K562 (cell line): ENCODE data around the gene ARHGAP18. TPM values are rescaled to one million over a fixed set of nuclear protein-coding genes. Genes with fewer than 3 reads are reported as not detected.

Experiments
- ATAC-seq: fragments of 200-7000 bp; cut with Tn5 transposase; 3 replicates; pipeline ENCODE4 v1.9.1; 2020; ENCODE audit warnings: moderate library complexity
- BruUV-seq: library from RNA; stranded (reverse); fragments of 400-500 nt; replicated peaks from 2 replicates; lab custom pipeline; 2021; lab: Mats Ljungman, UMichigan
- CTCF ChIA-PET: fragments of 300-600 bp; formaldehyde crosslinking; extraction: SDS; loops from one replicate; lab custom pipeline; 2021; ENCODE audit warnings: low intra/inter-chr PET ratio; lab: Yijun Ruan, JAX
- POLR2A ChIA-PET: fragments of 300-600, 350-650 bp; sonication (Branson Sonifier 250); formaldehyde crosslinking; extraction: SDS; loops from one replicate; lab custom pipeline; 2021; ENCODE audit warnings: antibody characterized with exemption, inconsistent platforms; lab: Yijun Ruan, JAX
- DNase-seq, 4 experiments: peaks; one replicate each; pipeline versions ENCODE4 v3.0.0 to v3.0.0-alpha.2; 2011 to 2018; ENCODE audit warnings: low spot score in 3 of 4, mixed read lengths in 3 of 4; ENCODE audit errors: extremely low read depth in 1 of 4
- FAIRE-seq: peaks from 2 replicates; lab custom pipeline; 2011; peaks lifted over from hg19 to GRCh38; lab: Jason Lieb, UNC
- H2AFZ ChIP-seq: 2 replicates; pipeline ENCODE4 v1.6.0; 2011; ENCODE audit warnings: low read depth, low read length, control low read depth, inconsistent platforms
- H3K27ac ChIP-seq: fragments of 200-600 bp; 3 replicates; pipeline ENCODE4 v1.8.0; 2011; ENCODE audit warnings: low read depth, mild to moderate bottlenecking, control low read depth, inconsistent platforms, low read length, moderate library complexity, mixed read lengths; ENCODE audit errors: extremely low read depth
- H3K27me3 ChIP-seq, 2 experiments: fragments of 300-600 bp in 1 of 2; 2 replicates in 1 of 2; 3 replicates in 1 of 2; pipeline versions ENCODE4 v1.6.0 to v1.8.0; 2011; ENCODE audit warnings: inconsistent platforms in 2 of 2, low read length in 2 of 2, mild to moderate bottlenecking in 1 of 2, mixed read lengths in 1 of 2, moderate library complexity in 1 of 2; ENCODE audit not compliant: control insufficient read depth in 2 of 2, insufficient read depth in 2 of 2
- H3K36me3 ChIP-seq: fragments of 300-600 bp; 3 replicates; pipeline ENCODE4 v1.8.0; 2011; ENCODE audit warnings: mild to moderate bottlenecking, low read length, inconsistent platforms; ENCODE audit not compliant: control insufficient read depth, insufficient read depth
- H3K4me1 ChIP-seq, 2 experiments: fragments of 200-600 bp in 1 of 2; replicated peaks in 1 of 2; 2 replicates in 1 of 2; 3 replicates in 1 of 2; pipeline versions ENCODE4 v1.5.1 to v1.8.0; 2011; ENCODE audit warnings: inconsistent platforms in 2 of 2, low read length in 2 of 2, mild to moderate bottlenecking in 1 of 2, mixed read lengths in 1 of 2, moderate library complexity in 1 of 2; ENCODE audit not compliant: control insufficient read depth in 2 of 2, insufficient read depth in 2 of 2
- H3K4me2 ChIP-seq: 2 replicates; pipeline ENCODE4 v1.6.1; 2011; ENCODE audit warnings: low read length, control low read depth, inconsistent platforms, mixed read lengths; ENCODE audit not compliant: insufficient read depth
- H3K4me3 ChIP-seq: fragments of 200-600 bp; sonication (generic), shearing (Covaris generic); 2 replicates; pipeline ENCODE4 v1.5.1; 2016; ENCODE audit warnings: control low read depth, inconsistent platforms
- H3K79me2 ChIP-seq: fragments of 200-600 bp; 3 replicates; pipeline ENCODE4 v1.8.0; 2011; ENCODE audit warnings: low read length, inconsistent platforms; ENCODE audit not compliant: control insufficient read depth, insufficient read depth
- H3K9ac ChIP-seq, 2 experiments: 2 replicates each; pipeline versions ENCODE4 v1.6.0 to v1.6.1; 2011; ENCODE audit warnings: low read depth in 2 of 2, low read length in 2 of 2, control low read depth in 1 of 2, inconsistent platforms in 1 of 2, mild to moderate bottlenecking in 1 of 2, mixed read lengths in 1 of 2; ENCODE audit not compliant: insufficient read depth in 1 of 2
- H3K9me1 ChIP-seq: one replicate; pipeline ENCODE4 v1.6.0; 2011; ENCODE audit warnings: inconsistent platforms, mild to moderate bottlenecking, low read length, moderate library complexity; ENCODE audit not compliant: control insufficient read depth, insufficient read depth
- H3K9me3 ChIP-seq: replicated peaks from 2 replicates; pipeline ENCODE4 v1.5.1; 2011; ENCODE audit warnings: low read depth, low read length, inconsistent platforms; ENCODE audit not compliant: control insufficient read depth, insufficient read depth
- H4K20me1 ChIP-seq: replicated peaks from 2 replicates; pipeline ENCODE4 v1.6.1; 2011; ENCODE audit warnings: low read length, inconsistent platforms, mixed read lengths; ENCODE audit not compliant: control insufficient read depth, insufficient read depth
- ASH1L ChIP-seq: fragments of 450-650 bp; IDR thresholded peaks from 2 replicates; pipeline ENCODE4 v1.6.1; 2018; ENCODE audit warnings: borderline replicate concordance, mild to moderate bottlenecking, low read depth; ENCODE audit not compliant: partially characterized antibody
- CBFB ChIP-seq: sonication (generic); formaldehyde crosslinking; IDR thresholded peaks from 2 replicates; pipeline ENCODE4 v1.4.0; 2020; ENCODE audit warnings: mild to moderate bottlenecking, missing genetic modification reagents
- CHD2 ChIP-seq: IDR thresholded peaks from 2 replicates; pipeline ENCODE4 v1.6.1; 2011; ENCODE audit warnings: low read depth, low read length
- CTCF ChIP-seq, 3 experiments: IDR thresholded peaks in 2 of 3; conservative IDR thresholded peaks in 1 of 3; 2 replicates each; pipeline ENCODE4 v1.5.1; 2011 to 2012; ENCODE audit warnings: low read length in 3 of 3, mild to moderate bottlenecking in 3 of 3, control low read depth in 2 of 3, improper control_type of control experiment in 1 of 3, inconsistent platforms in 1 of 3, low read depth in 1 of 3, mixed read lengths in 1 of 3, moderate library complexity in 1 of 3; ENCODE audit not compliant: insufficient read depth in 2 of 3
- GATAD2B ChIP-seq: fragments of 450-650 bp; IDR thresholded peaks from 2 replicates; pipeline ENCODE4 v1.6.1; 2017; ENCODE audit warnings: mild to moderate bottlenecking, borderline replicate concordance
- HIVEP1 ChIP-seq: fragments of 250-450 bp; sonication (Bioruptor Pico); IDR thresholded peaks from 2 replicates; pipeline ENCODE4 v1.4.0; 2020; ENCODE audit warnings: mild to moderate bottlenecking
- NFIC ChIP-seq: fragments of 450-650 bp; IDR thresholded peaks from 2 replicates; pipeline ENCODE4 v1.6.1; 2017; ENCODE audit warnings: mild to moderate bottlenecking, inconsistent platforms
- PKNOX1 ChIP-seq: fragments of 450-650 bp; IDR thresholded peaks from 2 replicates; pipeline ENCODE4 v1.6.1; 2016
- POU5F1 ChIP-seq: fragments of 150-350 bp; IDR thresholded peaks from 2 replicates; pipeline ENCODE4 v1.6.1; 2014; ENCODE audit warnings: borderline replicate concordance, low read length, low read depth, mild to moderate bottlenecking; ENCODE audit not compliant: partially characterized antibody
- RB1 ChIP-seq: fragments of 450-650 bp; IDR thresholded peaks from 2 replicates; pipeline ENCODE4 v1.6.1; 2017; ENCODE audit warnings: low read depth, mild to moderate bottlenecking
- STAT5B ChIP-seq: fragments of 250-450 bp; sonication (Bioruptor Pico); IDR thresholded peaks from 2 replicates; pipeline ENCODE4 v1.8.0; 2021; ENCODE audit warnings: mild to moderate bottlenecking, inconsistent platforms
- TCF3 ChIP-seq: sonication (generic); formaldehyde crosslinking; IDR thresholded peaks from 2 replicates; pipeline ENCODE4 v1.4.0; 2020; ENCODE audit warnings: mild to moderate bottlenecking, missing genetic modification reagents
- ZBTB7A ChIP-seq: IDR thresholded peaks from 2 replicates; pipeline ENCODE4 v1.6.1; 2011; ENCODE audit warnings: low read depth, mild to moderate bottlenecking, low read length, moderate library complexity, borderline replicate concordance; ENCODE audit not compliant: control insufficient read depth
- ZFP36 ChIP-seq: fragments of 150-350 bp; IDR thresholded peaks from 2 replicates; pipeline ENCODE4 v1.6.1; 2018; ENCODE audit warnings: low read length, low read depth; ENCODE audit not compliant: partially characterized antibody
- ZNF23 ChIP-seq: fragments of 250-450 bp; sonication (Bioruptor Pico); IDR thresholded peaks from 2 replicates; pipeline ENCODE4 v1.4.0; 2020; ENCODE audit warnings: mild to moderate bottlenecking
- ZNF316 ChIP-seq: fragments of 450-650 bp; IDR thresholded peaks from 2 replicates; pipeline ENCODE4 v1.6.1; 2016
- WGBS: fragments of 100-300 bp; shearing (Covaris generic); methylation state at CpG from one replicate; pipeline ENCODE4 v1.1.6; 2016; ENCODE audit warnings: low coverage, mixed read lengths; ENCODE audit not compliant: insufficient coverage; ENCODE audit errors: missing lambda C conversion rate; 5-methylcytosine and 5-hydroxymethylcytosine counted together
- in situ Hi-C: fragments of 300-500 bp; cut with MboI; formaldehyde crosslinking; loops from 4 replicates; pipeline ENCODE4 v1.15.0; 2018; ENCODE audit warnings: inconsistent platforms, mixed read lengths
- intact Hi-C: fragments of 100-400 bp; cut with micrococcal nuclease; formaldehyde crosslinking; loops from 2 replicates; pipeline ENCODE4 v1.14.2; 2022
- polyA plus RNA-seq, 8 experiments: library from polyadenylated mRNA; depleted of rRNA in 4 of 8; stranded (reverse) in 5 of 8; unstranded in 3 of 8; fragments of >200 nt; fragmentation: Nextera tagmentation in 2 of 8; fragmentation: Illumina TruSeq in 1 of 8; extraction: Ambion mirVana in 2 of 8; extraction: Trizol in 1 of 8; gene quantifications; 2 replicates each; pipeline versions ENCODE4 v1.2.1 to v1.2.3, GENCODE V29; 2011 to 2014; ENCODE audit warnings: inconsistent platforms in 1 of 8, missing spikeins in 1 of 8
- total RNA-seq, 7 experiments: library from RNA; depleted of rRNA in 6 of 7; stranded (reverse); fragments of >200 nt in 6 of 7; fragmentation: Illumina TruSeq in 2 of 7; extraction: Trizol in 2 of 7; gene quantifications; 2 replicates each; pipeline versions ENCODE4 v1.2.1 to v1.2.3, GENCODE V29; 2011 to 2021; ENCODE audit warnings: low replicate concordance in 1 of 7
- TF ChIP-seq, protein P1 (sequence below): fragments of 450-650 bp; IDR thresholded peaks from 2 replicates; pipeline ENCODE4 v1.6.1; 2017; ENCODE audit warnings: antibody characterized with exemption, mild to moderate bottlenecking

ARHGAP18 gene
- total and polyA plus RNA-seq, 9 of the 15 experiments (the other 6 are each of a cell fraction or from before 2014, with no cell fraction given), result 13.3 to 29.7 (median 21.1) TPM

DNA sequence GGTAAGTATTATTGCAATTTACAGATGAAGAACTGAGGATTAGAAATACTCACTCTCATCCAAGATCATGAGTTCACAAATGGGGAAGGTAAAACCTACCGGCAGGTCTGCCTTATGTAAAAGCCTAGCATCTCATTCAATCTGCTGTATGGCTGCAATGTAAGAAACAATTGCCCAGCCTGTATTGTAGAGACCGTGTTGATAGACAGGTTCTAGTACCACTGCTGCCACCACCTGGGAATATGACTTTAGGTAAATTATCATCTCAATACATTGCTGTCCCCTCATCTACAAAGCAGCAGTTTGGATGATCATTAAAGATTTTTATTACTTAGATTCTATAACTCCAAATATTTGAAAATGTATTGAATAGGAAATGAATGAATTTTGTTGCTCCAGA, 23.3 kb upstream of the ARHGAP18 start:
- 43% methylated on average over 2 of the region's 2 CpGs for WGBS
- Histone ChIP-seq H3K27me3 (no peaks in the 10 kb centered on the region), H3K36me3 (no peaks in the 10 kb centered on the region), H3K4me2 (no peak overlapping the region), H3K9me3 (no peaks in the 10 kb centered on the region), H3K27ac (no peak overlapping the region), H3K4me3 (no peak overlapping the region), H2AFZ (no peak overlapping the region), H3K4me1 (peaks cover 10 to 26% of the 10 kb centered on the region in 2 experiments; a peak in 4 of 5 replicates), H3K79me2 (no peaks in the 10 kb centered on the region), H3K9me1 (no peaks in the 10 kb centered on the region), H4K20me1 (no peaks in the 10 kb centered on the region), H3K9ac (no peak overlapping the region)
- POLR2A ChIA-PET, result no interaction called here
- peak in 1 of 4 experiments; percentile 40 for DNase-seq
- ATAC-seq, result peak; percentile 17; the same call in 2 of the 3 replicates
- CTCF ChIA-PET, result interaction anchor here (1.4 kb wide), 1 partner anchor 135 kb away, joined by 7 read pairs; no protein-coding TSS in a partner anchor
- no TSS peak for BruUV-seq
- intact Hi-C loops (loop anchor here (2.0 to 5.0 kb wide), 3 partner anchors 42 to 289 kb away; no protein-coding TSS in a partner anchor), in situ Hi-C loops (no loop called here)
- FAIRE-seq, result peak; percentile 80
- TF ChIP-seq GATAD2B (no peak), ZFP36 (no peak), POU5F1 (no peak), TCF3 (no peak), PKNOX1 (peak; percentile 36), ZNF23 (CRISPR knock-in tag) (no peak), RB1 (no peak), CHD2 (no peak), CTCF (IDR thresholded peaks at IDR 0.05 in 2 of 3, conservative IDR thresholded peaks at IDR 0.05 in 1 of 3; ENCODE audit: insufficient read depth in 2 of 3, low read depth in 1 of 3, low read length in 3 of 3) (peak in 1 of 3 experiments; percentile 25; a peak in 1 of 6 replicates), NFIC (no peak), CBFB (CRISPR knock-in tag) (no peak), HIVEP1 (CRISPR knock-in tag) (no peak), STAT5B (no peak), ZBTB7A (no peak), ASH1L (no peak), ZNF316 (no peak)
- TF ChIP-seq, protein P1, sequence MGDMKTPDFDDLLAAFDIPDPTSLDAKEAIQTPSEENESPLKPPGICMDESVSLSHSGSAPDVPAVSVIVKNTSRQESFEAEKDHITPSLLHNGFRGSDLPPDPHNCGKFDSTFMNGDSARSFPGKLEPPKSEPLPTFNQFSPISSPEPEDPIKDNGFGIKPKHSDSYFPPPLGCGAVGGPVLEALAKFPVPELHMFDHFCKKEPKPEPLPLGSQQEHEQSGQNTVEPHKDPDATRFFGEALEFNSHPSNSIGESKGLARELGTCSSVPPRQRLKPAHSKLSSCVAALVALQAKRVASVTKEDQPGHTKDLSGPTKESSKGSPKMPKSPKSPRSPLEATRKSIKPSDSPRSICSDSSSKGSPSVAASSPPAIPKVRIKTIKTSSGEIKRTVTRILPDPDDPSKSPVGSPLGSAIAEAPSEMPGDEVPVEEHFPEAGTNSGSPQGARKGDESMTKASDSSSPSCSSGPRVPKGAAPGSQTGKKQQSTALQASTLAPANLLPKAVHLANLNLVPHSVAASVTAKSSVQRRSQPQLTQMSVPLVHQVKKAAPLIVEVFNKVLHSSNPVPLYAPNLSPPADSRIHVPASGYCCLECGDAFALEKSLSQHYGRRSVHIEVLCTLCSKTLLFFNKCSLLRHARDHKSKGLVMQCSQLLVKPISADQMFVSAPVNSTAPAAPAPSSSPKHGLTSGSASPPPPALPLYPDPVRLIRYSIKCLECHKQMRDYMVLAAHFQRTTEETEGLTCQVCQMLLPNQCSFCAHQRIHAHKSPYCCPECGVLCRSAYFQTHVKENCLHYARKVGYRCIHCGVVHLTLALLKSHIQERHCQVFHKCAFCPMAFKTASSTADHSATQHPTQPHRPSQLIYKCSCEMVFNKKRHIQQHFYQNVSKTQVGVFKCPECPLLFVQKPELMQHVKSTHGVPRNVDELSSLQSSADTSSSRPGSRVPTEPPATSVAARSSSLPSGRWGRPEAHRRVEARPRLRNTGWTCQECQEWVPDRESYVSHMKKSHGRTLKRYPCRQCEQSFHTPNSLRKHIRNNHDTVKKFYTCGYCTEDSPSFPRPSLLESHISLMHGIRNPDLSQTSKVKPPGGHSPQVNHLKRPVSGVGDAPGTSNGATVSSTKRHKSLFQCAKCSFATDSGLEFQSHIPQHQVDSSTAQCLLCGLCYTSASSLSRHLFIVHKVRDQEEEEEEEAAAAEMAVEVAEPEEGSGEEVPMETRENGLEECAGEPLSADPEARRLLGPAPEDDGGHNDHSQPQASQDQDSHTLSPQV, result no peak
